Activated CD8-positive, alpha-beta T cell treated with anti-CD3 and anti-CD28 coated beads for 36 hours (primary cell): ENCODE data around the gene TBCA. TPM values are rescaled to one million over a fixed set of nuclear protein-coding genes. Genes with fewer than 3 reads are reported as not detected.

Experiments used
- ATAC-seq: fragments of 200-7000 bp; cut with Tn5 transposase; one replicate; pipeline ENCODE4 v1.10.0; 2021; ENCODE audit warnings: mild to moderate bottlenecking, moderate library complexity
- CTCF ChIA-PET: fragments of 350-600 bp; sonication (Branson Sonifier 250); formaldehyde crosslinking; loops from one replicate; lab custom pipeline; 2021; ENCODE audit warnings: antibody characterized with exemption; lab: Charles Lee
- POLR2A ChIA-PET: fragments of 350-600 bp; sonication (Branson Sonifier 250); formaldehyde crosslinking; loops from one replicate; lab custom pipeline; 2021; ENCODE audit warnings: antibody characterized with exemption; lab: Charles Lee
- DNase-seq: peaks from one replicate; pipeline ENCODE4 v3.0.0-alpha.2; 2020
- H3K27ac Mint-ChIP-seq: one replicate; pipeline ENCODE4 v1.8.0; 2021; ENCODE audit warnings: mild to moderate bottlenecking, mixed read lengths
- H3K27me3 Mint-ChIP-seq: one replicate; pipeline ENCODE4 v1.8.0; 2021; ENCODE audit warnings: mixed read lengths
- H3K36me3 Mint-ChIP-seq: one replicate; pipeline ENCODE4 v1.8.0; 2021; ENCODE audit warnings: low read depth, mixed read lengths
- H3K4me1 Mint-ChIP-seq: one replicate; pipeline ENCODE4 v1.8.0; 2021; ENCODE audit warnings: low read depth, mixed read lengths
- H3K4me3 Mint-ChIP-seq: one replicate; pipeline ENCODE4 v1.8.0; 2021; ENCODE audit warnings: mild to moderate bottlenecking, moderate library complexity, mixed read lengths
- H3K9me3 Mint-ChIP-seq: one replicate; pipeline ENCODE4 v1.8.0; 2021; ENCODE audit warnings: mixed read lengths
- CTCF ChIP-seq: fragments of 200-600 bp; IDR thresholded peaks from one replicate; pipeline ENCODE4 v1.8.0; 2022; ENCODE audit warnings: antibody characterized with exemption, mild to moderate bottlenecking
- intact Hi-C: fragments of 100-400 bp; cut with micrococcal nuclease; formaldehyde crosslinking; loops from one replicate; pipeline ENCODE4 v1.10.0; 2022
- total RNA-seq, 2 experiments: library from RNA; stranded (reverse); gene quantifications; one replicate each; pipeline ENCODE4 v1.2.3, GENCODE V29; 2021

TBCA gene
- total RNA-seq, 2 experiments from 2014 or later, result 192 to 196 TPM

- Mint-ChIP-seq H3K36me3 (peaks cover 31% of the 10 kb centered on the region), H3K9me3 (no peaks in the 10 kb centered on the region), H3K27me3 (no peaks in the 10 kb centered on the region), H3K4me1 (peaks cover 61% of the 10 kb centered on the region), H3K4me3 (peak overlapping the region; percentile 94), H3K27ac (peak overlapping the region; percentile 94)
- CTCF ChIA-PET, result no interaction called here
- DNase-seq (peak; percentile 61), ATAC-seq (peak; percentile 5)
- intact Hi-C loops, result no loop called here
- POLR2A ChIA-PET, result interaction anchor here (0.6 to 1.4 kb wide), 8 partner anchors 10 to 108 kb away, joined by 3 to 7 read pairs (median 3); no protein-coding TSS in a partner anchor
- TF ChIP-seq CTCF, result no peak
Measured at GRCh38 chr5:77774981-77775789, 954 bp downstream of the TBCA start.

GRCh38 chr5:77773734-77774280 lies 2.3 kb downstream of the TBCA start:
- H3K4me1 Mint-ChIP-seq, result peaks cover 68% of the 10 kb centered on the region
- peaks cover 37% of the 10 kb centered on the region for H3K36me3 Mint-ChIP-seq
- ChIA-PET CTCF (interaction anchor here (1.0 kb wide), 1 partner anchor 128 kb away, joined by 3 read pairs; no protein-coding TSS in a partner anchor), POLR2A (no interaction called here)
- no peak for TF ChIP-seq CTCF
- peak overlapping the region; percentile 34 for H3K27ac Mint-ChIP-seq
- no peak for DNase-seq
- intact Hi-C loops, result no loop called here
- no peaks in the 10 kb centered on the region for H3K27me3 Mint-ChIP-seq
- ATAC-seq, result no peak
- H3K4me3 Mint-ChIP-seq, result peak overlapping the region; percentile 94
- H3K9me3 Mint-ChIP-seq, result no peaks in the 10 kb centered on the region

GRCh38 chr5:77772729-77773128 lies 3.4 kb downstream of the TBCA start:
- no peak for ATAC-seq
- no peaks in the 10 kb centered on the region for H3K27me3 Mint-ChIP-seq
- H3K4me1 Mint-ChIP-seq, result peaks cover 64% of the 10 kb centered on the region
- no peak for DNase-seq
- no peaks in the 10 kb centered on the region for H3K9me3 Mint-ChIP-seq
- intact Hi-C loops, result no loop called here
- TF ChIP-seq CTCF, result no peak
- no peak overlapping the region for H3K27ac Mint-ChIP-seq
- peaks cover 41% of the 10 kb centered on the region for H3K36me3 Mint-ChIP-seq
- ChIA-PET POLR2A (no interaction called here), CTCF (no interaction called here)
- H3K4me3 Mint-ChIP-seq, result no peak overlapping the region

- Mint-ChIP-seq H3K36me3 (peaks cover 50% of the 10 kb centered on the region), H3K4me3 (peak overlapping the region; percentile 3), H3K9me3 (no peaks in the 10 kb centered on the region), H3K4me1 (peaks cover 62% of the 10 kb centered on the region), H3K27me3 (no peaks in the 10 kb centered on the region), H3K27ac (peak overlapping the region; percentile 18)
- POLR2A ChIA-PET, result no interaction called here
- TF ChIP-seq CTCF, result no peak
- DNase-seq (no peak), ATAC-seq (no peak)
- CTCF ChIA-PET, result no interaction called here
- intact Hi-C loops, result no loop called here
Measured at GRCh38 chr5:77771452-77771851, 4.7 kb downstream of the TBCA start.
